HG03095 (cell line): Measurements from ENCODE around the gene FXYD6.
"Not testable (repeated sequence)": the region's sequence is repeated elsewhere in the genome, so short reads cannot be mapped to it uniquely, and the experiment has no call there.

Experiments
- ATAC-seq: cut with Tn5 transposase; IDR thresholded peaks from one replicate; pipeline ENCODE4 v1.9.1; 2021; ENCODE audit warnings: moderate library complexity; ENCODE audit not compliant: unreplicated experiment

FXYD6 gene

GRCh38 chr11:117871160-117871559 is 5.3 kb downstream of the FXYD6 start:
- ATAC-seq: no peak

GRCh38 chr11:117870103-117870952 is 6.1 kb downstream of the FXYD6 start:
- ATAC-seq: no peak

GRCh38 chr11:117869604-117870003 is 6.9 kb downstream of the FXYD6 start:
- no peak for ATAC-seq

- ATAC-seq: no peak
Measured at GRCh38 chr11:117868815-117869561, 7.5 kb downstream of the FXYD6 start.

GRCh38 chr11:117868088-117868487 is 8.4 kb downstream of the FXYD6 start:
- ATAC-seq: no peak

- no peak for ATAC-seq
Measured at GRCh38 chr11:117866526-117866925, 9.9 kb downstream of the FXYD6 start.

- not testable (repeated sequence) for ATAC-seq
Measured at GRCh38 chr11:117865546-117865945, 10.9 kb downstream of the FXYD6 start.

GRCh38 chr11:117863383-117863782 is 13.1 kb downstream of the FXYD6 start:
- ATAC-seq: no peak

GRCh38 chr11:117862753-117863152 is 13.7 kb downstream of the FXYD6 start:
- no peak for ATAC-seq

- ATAC-seq: no peak
Measured at GRCh38 chr11:117862019-117862725, 14.3 kb downstream of the FXYD6 start.

- no peak for ATAC-seq
Measured at GRCh38 chr11:117861151-117862018, 15.1 kb downstream of the FXYD6 start.

GRCh38 chr11:117860139-117860538 is 16.3 kb downstream of the FXYD6 start:
- ATAC-seq: no peak

- no peak for ATAC-seq
Measured at GRCh38 chr11:117859488-117860112, 16.9 kb downstream of the FXYD6 start.

- no peak for ATAC-seq
Measured at GRCh38 chr11:117859061-117859460, 17.4 kb downstream of the FXYD6 start.

- no peak for ATAC-seq
Measured at GRCh38 chr11:117857734-117858414, 18.6 kb downstream of the FXYD6 start.

- no peak for ATAC-seq
Measured at GRCh38 chr11:117855912-117856651, 20.4 kb downstream of the FXYD6 start.

GRCh38 chr11:117855186-117855845 is 21.1 kb downstream of the FXYD6 start:
- no peak for ATAC-seq

- no peak for ATAC-seq
Measured at GRCh38 chr11:117852309-117852708, 24.1 kb downstream of the FXYD6 start.
